ENCODE results near the gene CEBPG.

DNA sequence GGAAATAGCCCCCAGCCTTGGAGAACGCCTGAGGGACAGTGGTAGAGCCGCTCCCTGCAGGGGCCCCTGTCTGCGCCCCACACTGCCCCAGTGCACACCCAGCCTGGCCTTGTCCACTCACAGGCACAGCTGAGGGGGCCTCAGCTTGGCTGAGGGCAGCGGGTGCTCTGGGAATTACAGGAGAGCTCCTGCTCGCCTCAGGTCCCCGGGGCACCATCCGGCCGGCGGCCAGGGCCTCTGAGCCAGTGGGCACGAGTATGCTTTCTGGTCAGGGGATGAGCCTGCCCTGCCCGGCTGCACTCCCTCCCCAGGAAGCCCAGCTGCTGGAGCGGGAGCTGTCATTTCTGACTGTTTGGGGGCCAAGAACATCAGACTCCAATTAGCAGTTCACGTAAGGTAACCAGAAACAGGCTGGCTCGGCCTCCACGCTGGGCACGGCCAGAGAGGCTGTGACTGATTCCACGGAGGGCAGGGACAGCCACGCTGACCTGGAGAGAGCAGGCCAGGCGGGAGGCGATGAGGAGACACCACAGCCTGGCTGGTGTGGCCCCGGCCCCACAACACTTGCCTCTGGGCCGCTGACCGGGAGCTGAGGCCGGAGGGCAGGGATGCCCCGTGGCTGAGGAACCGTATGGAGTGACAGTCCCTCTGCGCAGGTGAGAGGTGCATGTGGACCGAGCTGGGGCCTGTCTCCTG is 15.4 kb downstream of the CEBPG start:
- TF ChIP-seq, protein P1, sequence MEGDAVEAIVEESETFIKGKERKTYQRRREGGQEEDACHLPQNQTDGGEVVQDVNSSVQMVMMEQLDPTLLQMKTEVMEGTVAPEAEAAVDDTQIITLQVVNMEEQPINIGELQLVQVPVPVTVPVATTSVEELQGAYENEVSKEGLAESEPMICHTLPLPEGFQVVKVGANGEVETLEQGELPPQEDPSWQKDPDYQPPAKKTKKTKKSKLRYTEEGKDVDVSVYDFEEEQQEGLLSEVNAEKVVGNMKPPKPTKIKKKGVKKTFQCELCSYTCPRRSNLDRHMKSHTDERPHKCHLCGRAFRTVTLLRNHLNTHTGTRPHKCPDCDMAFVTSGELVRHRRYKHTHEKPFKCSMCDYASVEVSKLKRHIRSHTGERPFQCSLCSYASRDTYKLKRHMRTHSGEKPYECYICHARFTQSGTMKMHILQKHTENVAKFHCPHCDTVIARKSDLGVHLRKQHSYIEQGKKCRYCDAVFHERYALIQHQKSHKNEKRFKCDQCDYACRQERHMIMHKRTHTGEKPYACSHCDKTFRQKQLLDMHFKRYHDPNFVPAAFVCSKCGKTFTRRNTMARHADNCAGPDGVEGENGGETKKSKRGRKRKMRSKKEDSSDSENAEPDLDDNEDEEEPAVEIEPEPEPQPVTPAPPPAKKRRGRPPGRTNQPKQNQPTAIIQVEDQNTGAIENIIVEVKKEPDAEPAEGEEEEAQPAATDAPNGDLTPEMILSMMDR (conservative IDR thresholded peaks at IDR 0.05): no peak
- no peak for TF ChIP-seq ZFX (IDR thresholded peaks at IDR 0.05)
